ENCODE results near the gene TGM1.

Gene TGM1

GRCh38 chr14:24261969-24262327 is 1.0 kb downstream of the TGM1 start:
- H3F3A ChIP-seq (ENCODE audit: low read depth), result no peaks in the 10 kb centered on the region
- H3K4me1 ChIP-seq (ENCODE audit: insufficient read depth, low read length, poor library complexity, severe bottlenecking), result no peaks in the 10 kb centered on the region
- H3K9me2 ChIP-seq (replicated peaks; ENCODE audit: low read depth, low read length), result no peaks in the 10 kb centered on the region
- no peak overlapping the region for H3K4me3 ChIP-seq (ENCODE audit: low read length, poor library complexity, severe bottlenecking)
- H3K36me3 ChIP-seq (ENCODE audit: insufficient read depth, low read length), result no peaks in the 10 kb centered on the region
- H3K27me3 ChIP-seq (ENCODE audit: insufficient read depth, low read length, poor library complexity, severe bottlenecking), result no peaks in the 10 kb centered on the region
- H3K4me2 ChIP-seq (ENCODE audit: low read depth, low read length, poor library complexity, severe bottlenecking), result no peak overlapping the region
- no peaks in the 10 kb centered on the region for H3K9me3 ChIP-seq (ENCODE audit: insufficient read depth, low read depth, low read length)
- H3K79me2 ChIP-seq (ENCODE audit: insufficient read depth, low read length), result no peaks in the 10 kb centered on the region
- TF ChIP-seq CTCF (conservative IDR thresholded peaks at IDR 0.05; ENCODE audit: low read length) (no peak), EZH2phosphoT487 (IDR thresholded peaks at IDR 0.05; ENCODE audit: borderline replicate concordance) (no peak)
- no peak overlapping the region for H3K9ac ChIP-seq (ENCODE audit: low read depth, low read length, poor library complexity, severe bottlenecking)
- H4K20me1 ChIP-seq (ENCODE audit: insufficient read depth, low read length, poor library complexity, severe bottlenecking), result no peaks in the 10 kb centered on the region
- no peak overlapping the region for H2AFZ ChIP-seq (ENCODE audit: low read length)

- no peaks in the 10 kb centered on the region for H3K4me1 ChIP-seq (ENCODE audit: insufficient read depth, low read length, poor library complexity, severe bottlenecking)
These were observed 1.6 kb downstream of the TGM1 start for GRCh38 chr14:24261256-24261968.

DNA sequence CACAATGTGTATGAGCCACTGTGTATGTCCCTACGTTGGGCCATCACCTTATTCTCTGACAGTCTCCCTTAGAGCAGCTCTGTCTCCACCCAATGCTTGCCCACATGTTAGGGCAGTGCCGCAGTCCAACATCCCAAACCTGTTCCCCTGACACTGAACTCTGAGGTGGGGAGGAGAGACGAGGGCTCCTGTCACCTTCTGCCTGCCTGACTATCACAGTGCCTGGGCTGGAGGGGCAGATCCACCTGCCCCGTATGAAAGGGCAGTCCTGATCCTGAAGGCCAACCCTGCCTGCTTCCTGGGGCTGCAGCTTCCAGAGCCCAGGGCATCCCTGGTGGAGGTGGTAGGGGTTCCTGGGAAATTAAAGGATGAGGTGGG is 2.2 kb downstream of the TGM1 start:
- TF ChIP-seq EZH2phosphoT487 (IDR thresholded peaks at IDR 0.05; ENCODE audit: borderline replicate concordance) (no peak), CTCF (conservative IDR thresholded peaks at IDR 0.05; ENCODE audit: low read length) (no peak)
- H3K9ac ChIP-seq (ENCODE audit: low read depth, low read length, poor library complexity, severe bottlenecking), result no peak overlapping the region
- H3F3A ChIP-seq (ENCODE audit: low read depth), result no peaks in the 10 kb centered on the region
- H4K20me1 ChIP-seq (ENCODE audit: insufficient read depth, low read length, poor library complexity, severe bottlenecking), result no peaks in the 10 kb centered on the region
- no peaks in the 10 kb centered on the region for H3K9me2 ChIP-seq (replicated peaks; ENCODE audit: low read depth, low read length)
- H3K4me1 ChIP-seq (ENCODE audit: insufficient read depth, low read length, poor library complexity, severe bottlenecking), result no peaks in the 10 kb centered on the region
- no peaks in the 10 kb centered on the region for H3K27me3 ChIP-seq (ENCODE audit: insufficient read depth, low read length, poor library complexity, severe bottlenecking)
- H3K4me3 ChIP-seq (ENCODE audit: low read length, poor library complexity, severe bottlenecking), result no peak overlapping the region
- no peaks in the 10 kb centered on the region for H3K79me2 ChIP-seq (ENCODE audit: insufficient read depth, low read length)
- H3K36me3 ChIP-seq (ENCODE audit: insufficient read depth, low read length), result no peaks in the 10 kb centered on the region
- H3K4me2 ChIP-seq (ENCODE audit: low read depth, low read length, poor library complexity, severe bottlenecking), result no peak overlapping the region
- H3K9me3 ChIP-seq (ENCODE audit: insufficient read depth, low read depth, low read length), result no peaks in the 10 kb centered on the region
- H2AFZ ChIP-seq (ENCODE audit: low read length), result no peak overlapping the region

More at GRCh38 chr14:24261256-24261968, 1.6 kb downstream of the TGM1 start:
- TF ChIP-seq EZH2phosphoT487 (IDR thresholded peaks at IDR 0.05; ENCODE audit: borderline replicate concordance) (no peak), CTCF (conservative IDR thresholded peaks at IDR 0.05; ENCODE audit: low read length) (no peak)
- H3K9me2 ChIP-seq (replicated peaks; ENCODE audit: low read depth, low read length), result no peaks in the 10 kb centered on the region
- no peaks in the 10 kb centered on the region for H3K79me2 ChIP-seq (ENCODE audit: insufficient read depth, low read length)
- H3K27me3 ChIP-seq (ENCODE audit: insufficient read depth, low read length, poor library complexity, severe bottlenecking), result no peaks in the 10 kb centered on the region
- no peak overlapping the region for H3K9ac ChIP-seq (ENCODE audit: low read depth, low read length, poor library complexity, severe bottlenecking)
- no peaks in the 10 kb centered on the region for H3F3A ChIP-seq (ENCODE audit: low read depth)
- H3K4me2 ChIP-seq (ENCODE audit: low read depth, low read length, poor library complexity, severe bottlenecking), result no peak overlapping the region
- no peaks in the 10 kb centered on the region for H3K9me3 ChIP-seq (ENCODE audit: insufficient read depth, low read depth, low read length)
- H2AFZ ChIP-seq (ENCODE audit: low read length), result no peak overlapping the region
- H3K36me3 ChIP-seq (ENCODE audit: insufficient read depth, low read length), result no peaks in the 10 kb centered on the region
- no peaks in the 10 kb centered on the region for H4K20me1 ChIP-seq (ENCODE audit: insufficient read depth, low read length, poor library complexity, severe bottlenecking)
- H3K4me3 ChIP-seq (ENCODE audit: low read length, poor library complexity, severe bottlenecking), result no peak overlapping the region

Data from Loucy (cell line).